HCT116 (cell line): ENCODE results near the gene DNHD1.

ENCODE experiments used
- POLR2A ChIP-seq: IDR thresholded peaks from 2 replicates; pipeline ENCODE4 v1.7.0; 2011; ENCODE audit warnings: borderline replicate concordance; ENCODE audit not compliant: insufficient read depth, insufficient read length; ENCODE audit errors: extremely low read depth
- POLR2AphosphoS5 ChIP-seq: IDR thresholded peaks from 2 replicates; pipeline ENCODE4 v1.6.1; 2011; ENCODE audit warnings: mild to moderate bottlenecking, low read depth, low read length, moderate library complexity
- TF ChIP-seq, protein P1 (sequence below): IDR thresholded peaks from 2 replicates; pipeline ENCODE4 v1.6.1; 2012
- TF ChIP-seq, protein P2 (sequence below), 3 experiments: fragments of 200-600 bp in 1 of 3; sonication (generic) in 1 of 3; IDR thresholded peaks in 2 of 3; conservative IDR thresholded peaks in 1 of 3; 2 replicates each; pipeline ENCODE4 v1.5.1; 2012 to 2017; ENCODE audit warnings: low read depth in 2 of 3, low read length in 2 of 3, antibody characterized with exemption in 1 of 3, borderline replicate concordance in 1 of 3, control low read depth in 1 of 3, mild to moderate bottlenecking in 1 of 3, mixed read lengths in 1 of 3, mixed run types in 1 of 3, moderate library complexity in 1 of 3; ENCODE audit not compliant: insufficient read depth in 1 of 3

DNA sequence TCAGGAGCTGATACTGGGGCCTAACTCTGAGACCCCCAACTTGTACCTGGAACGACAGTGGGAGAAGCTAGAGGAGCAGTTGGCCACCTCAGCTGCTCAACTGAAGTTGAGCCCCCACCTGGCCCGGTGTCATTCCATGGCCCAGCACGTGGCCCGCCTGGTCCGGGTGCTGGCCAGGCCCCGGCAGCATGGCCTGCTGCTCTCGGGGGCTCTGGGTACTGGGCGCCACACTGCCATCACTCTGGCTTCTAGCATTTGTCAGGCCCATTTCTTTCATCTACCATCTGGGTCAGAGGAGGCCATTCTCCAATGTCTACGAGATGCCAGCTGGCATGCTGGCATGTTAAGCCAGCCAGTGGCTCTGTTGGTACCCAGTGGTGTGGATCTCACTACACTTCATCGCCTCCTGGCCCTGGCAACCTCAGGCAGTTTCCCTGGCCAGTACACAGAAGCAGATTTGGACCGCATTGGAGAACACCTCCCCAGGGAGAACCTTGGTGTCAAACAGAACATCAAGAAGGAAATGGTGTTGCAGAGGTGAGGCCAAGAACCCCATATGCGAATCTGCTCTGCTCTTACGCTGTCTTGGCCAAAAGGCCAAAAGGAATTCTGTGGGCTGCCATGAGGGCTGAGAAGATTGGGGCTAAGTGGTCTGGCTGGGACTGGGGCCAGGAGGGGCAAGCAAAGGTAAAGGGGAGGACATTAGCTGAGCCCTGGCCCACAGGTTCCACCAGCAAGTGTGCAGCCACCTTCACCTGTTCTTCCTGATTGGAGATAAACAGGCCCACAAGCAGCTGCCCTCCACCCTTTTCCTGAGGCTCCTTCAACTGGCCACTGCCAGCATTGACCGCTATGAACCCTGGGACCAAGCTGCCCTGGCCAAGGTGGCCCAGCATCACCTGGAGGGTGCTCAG is 60.9 kb downstream of the DNHD1 start:
- TF ChIP-seq, protein P1, sequence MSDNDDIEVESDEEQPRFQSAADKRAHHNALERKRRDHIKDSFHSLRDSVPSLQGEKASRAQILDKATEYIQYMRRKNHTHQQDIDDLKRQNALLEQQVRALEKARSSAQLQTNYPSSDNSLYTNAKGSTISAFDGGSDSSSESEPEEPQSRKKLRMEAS, result no peak
- TF ChIP-seq, protein P2, sequence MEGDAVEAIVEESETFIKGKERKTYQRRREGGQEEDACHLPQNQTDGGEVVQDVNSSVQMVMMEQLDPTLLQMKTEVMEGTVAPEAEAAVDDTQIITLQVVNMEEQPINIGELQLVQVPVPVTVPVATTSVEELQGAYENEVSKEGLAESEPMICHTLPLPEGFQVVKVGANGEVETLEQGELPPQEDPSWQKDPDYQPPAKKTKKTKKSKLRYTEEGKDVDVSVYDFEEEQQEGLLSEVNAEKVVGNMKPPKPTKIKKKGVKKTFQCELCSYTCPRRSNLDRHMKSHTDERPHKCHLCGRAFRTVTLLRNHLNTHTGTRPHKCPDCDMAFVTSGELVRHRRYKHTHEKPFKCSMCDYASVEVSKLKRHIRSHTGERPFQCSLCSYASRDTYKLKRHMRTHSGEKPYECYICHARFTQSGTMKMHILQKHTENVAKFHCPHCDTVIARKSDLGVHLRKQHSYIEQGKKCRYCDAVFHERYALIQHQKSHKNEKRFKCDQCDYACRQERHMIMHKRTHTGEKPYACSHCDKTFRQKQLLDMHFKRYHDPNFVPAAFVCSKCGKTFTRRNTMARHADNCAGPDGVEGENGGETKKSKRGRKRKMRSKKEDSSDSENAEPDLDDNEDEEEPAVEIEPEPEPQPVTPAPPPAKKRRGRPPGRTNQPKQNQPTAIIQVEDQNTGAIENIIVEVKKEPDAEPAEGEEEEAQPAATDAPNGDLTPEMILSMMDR (IDR thresholded peaks at IDR 0.05 in 2 of 3, conservative IDR thresholded peaks at IDR 0.05 in 1 of 3; ENCODE audit: borderline replicate concordance in 1 of 3, insufficient read depth in 1 of 3, low read depth in 2 of 3, low read length in 2 of 3), result no peak
- TF ChIP-seq POLR2AphosphoS5 (no peak), POLR2A (no peak)
